Testis (tissue), 2 donors: ENCODE results near the gene DYRK1A.

ENCODE experiments used
- POLR2A ChIP-seq: fragments of 450-650 bp; IDR thresholded peaks from one replicate; pipeline ENCODE4 v1.6.1; 2017; ENCODE audit warnings: antibody characterized with exemption, mild to moderate bottlenecking, moderate library complexity
- TF ChIP-seq, protein P1 (sequence below), 3 experiments: fragments of 450-650 bp in 2 of 3; fragments of 200-600 bp in 1 of 3; sonication (generic) in 1 of 3; IDR thresholded peaks; one replicate each; pipeline ENCODE4 v1.5.1; 2016 to 2019; ENCODE audit warnings: antibody characterized with exemption in 3 of 3, mild to moderate bottlenecking in 2 of 3, moderate library complexity in 1 of 3

GRCh38 chr21:37373539-37373938 lies 7.0 kb downstream of the DYRK1A start:
- TF ChIP-seq, protein P1, sequence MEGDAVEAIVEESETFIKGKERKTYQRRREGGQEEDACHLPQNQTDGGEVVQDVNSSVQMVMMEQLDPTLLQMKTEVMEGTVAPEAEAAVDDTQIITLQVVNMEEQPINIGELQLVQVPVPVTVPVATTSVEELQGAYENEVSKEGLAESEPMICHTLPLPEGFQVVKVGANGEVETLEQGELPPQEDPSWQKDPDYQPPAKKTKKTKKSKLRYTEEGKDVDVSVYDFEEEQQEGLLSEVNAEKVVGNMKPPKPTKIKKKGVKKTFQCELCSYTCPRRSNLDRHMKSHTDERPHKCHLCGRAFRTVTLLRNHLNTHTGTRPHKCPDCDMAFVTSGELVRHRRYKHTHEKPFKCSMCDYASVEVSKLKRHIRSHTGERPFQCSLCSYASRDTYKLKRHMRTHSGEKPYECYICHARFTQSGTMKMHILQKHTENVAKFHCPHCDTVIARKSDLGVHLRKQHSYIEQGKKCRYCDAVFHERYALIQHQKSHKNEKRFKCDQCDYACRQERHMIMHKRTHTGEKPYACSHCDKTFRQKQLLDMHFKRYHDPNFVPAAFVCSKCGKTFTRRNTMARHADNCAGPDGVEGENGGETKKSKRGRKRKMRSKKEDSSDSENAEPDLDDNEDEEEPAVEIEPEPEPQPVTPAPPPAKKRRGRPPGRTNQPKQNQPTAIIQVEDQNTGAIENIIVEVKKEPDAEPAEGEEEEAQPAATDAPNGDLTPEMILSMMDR (IDR thresholded peaks at IDR 0.05), result no peak
- no peak for TF ChIP-seq POLR2A
